Midbrain (tissue), 1 donor: Measurements from ENCODE around the gene G2E3.
"Not testable (repeated sequence)": the region's sequence is repeated elsewhere in the genome, so short reads cannot be mapped to it uniquely, and the experiment has no call there.

Experiments
- DNase-seq: peaks from one replicate; lab custom pipeline; 2025; lab: John Stamatoyannopoulos, UW

Gene G2E3

DNA sequence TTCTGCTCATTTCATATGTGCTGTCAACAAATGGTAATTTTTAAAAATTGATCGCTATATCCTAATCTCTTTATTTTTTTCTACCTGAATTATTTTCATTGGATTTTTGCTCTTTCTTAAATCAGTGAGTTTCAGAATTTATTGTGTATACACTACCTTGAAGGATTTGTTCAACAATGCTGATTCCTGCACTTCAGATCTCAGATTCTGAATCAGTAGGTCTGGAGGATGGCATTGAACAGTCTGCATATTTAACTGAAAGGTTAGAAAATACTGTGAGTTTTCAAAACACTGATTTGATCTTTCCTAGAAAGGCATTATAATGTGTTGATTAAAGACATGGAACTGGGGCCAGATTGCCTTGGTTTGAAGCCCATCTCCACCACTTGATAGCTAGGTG, 1.6 kb downstream of the G2E3 start:
- DNase-seq, result no peak

- DNase-seq, result no peak
Observed at GRCh38 chr14:30564235-30564867, 5.4 kb downstream of the G2E3 start.

GRCh38 chr14:30564868-30565248, 5.9 kb downstream of the G2E3 start:
- no peak for DNase-seq

DNA sequence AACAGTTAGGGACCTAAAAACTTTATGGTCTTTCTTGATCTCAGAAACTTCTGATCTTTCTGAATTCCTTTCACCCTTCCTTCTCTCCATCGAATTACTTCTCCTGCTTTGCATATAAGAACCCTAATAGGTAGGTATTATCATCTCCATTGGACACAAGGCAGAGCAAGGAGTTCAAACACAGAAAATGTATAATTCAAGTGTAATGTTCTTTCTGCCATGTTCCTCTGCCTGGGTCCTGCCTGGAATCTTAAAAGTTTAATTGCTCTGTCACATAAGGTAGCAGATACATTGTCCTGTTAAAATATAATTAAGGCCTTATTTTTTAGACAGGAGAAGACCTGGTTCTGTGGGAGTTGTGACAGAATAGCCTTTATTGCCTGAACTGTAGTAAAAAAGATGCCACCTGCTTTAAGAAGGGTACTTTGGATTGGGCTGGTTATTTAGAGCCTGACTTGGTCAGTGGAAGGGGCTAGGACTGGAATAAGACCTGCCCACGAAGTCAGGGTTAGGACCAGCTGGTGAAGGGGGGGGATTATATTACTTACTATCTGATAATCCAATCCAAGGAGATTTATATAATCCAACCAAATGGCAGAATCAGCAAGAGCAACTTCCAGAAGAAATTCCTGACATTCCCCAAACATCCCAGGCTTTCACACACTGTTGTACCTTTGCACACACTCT, 10.4 kb downstream of the G2E3 start:
- DNase-seq, result no peak

GRCh38 chr14:30569903-30570226, 10.9 kb downstream of the G2E3 start:
- no peak for DNase-seq

- no peak for DNase-seq
Observed at GRCh38 chr14:30572237-30572636, 13.3 kb downstream of the G2E3 start.

DNA sequence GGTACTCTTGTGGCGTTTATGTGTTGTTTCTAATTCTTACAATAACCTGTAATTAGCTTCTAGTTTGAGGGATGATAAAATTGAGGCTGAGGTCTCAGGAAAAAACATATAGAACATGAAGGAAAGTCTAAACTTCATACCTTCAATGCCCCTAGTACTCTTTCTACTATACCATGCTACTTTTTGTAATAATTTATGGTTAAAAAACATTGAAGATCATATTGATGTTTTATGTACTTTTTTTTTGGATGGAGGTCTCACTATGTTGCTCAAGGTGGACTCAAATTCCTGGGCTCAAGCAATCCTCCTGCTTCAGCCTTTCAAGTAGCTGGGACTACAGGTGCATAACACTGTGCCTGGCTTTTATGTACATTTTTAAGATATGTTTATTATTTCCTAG, 13.8 kb downstream of the G2E3 start:
- no peak for DNase-seq

DNA sequence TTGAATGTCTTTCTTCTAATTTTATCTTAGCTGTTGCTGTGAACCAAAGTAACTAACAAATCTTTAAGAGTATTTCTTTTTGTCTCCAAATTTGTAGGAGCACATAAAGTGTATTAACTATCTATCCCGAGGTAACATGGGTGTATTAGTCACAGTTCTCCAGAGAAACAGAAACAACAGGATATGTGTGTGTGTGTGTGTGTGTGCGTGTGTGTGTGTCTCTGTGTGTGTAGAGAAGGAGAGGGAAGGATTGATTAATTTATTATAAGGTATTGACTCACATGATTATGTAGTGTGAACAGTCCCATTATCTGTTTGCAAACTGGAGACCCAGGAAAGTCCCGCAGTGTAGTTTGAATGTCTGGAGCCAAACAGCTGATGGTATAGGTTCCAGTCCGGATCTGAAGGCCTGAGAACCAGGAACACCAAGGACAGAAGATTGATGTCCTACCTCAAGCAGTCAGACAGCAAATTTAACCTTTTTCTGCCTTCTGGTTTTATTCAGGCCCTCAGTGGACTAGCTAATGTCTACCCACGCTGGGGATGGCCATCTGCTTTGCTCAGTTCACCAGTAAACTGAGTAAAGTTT, 14.4 kb downstream of the G2E3 start:
- DNase-seq, result no peak

GRCh38 chr14:30573966-30574365, 15.0 kb downstream of the G2E3 start:
- no peak for DNase-seq

- DNase-seq, result not testable (repeated sequence)
Observed at GRCh38 chr14:30574777-30575176, 15.8 kb downstream of the G2E3 start.

- DNase-seq, result not testable (repeated sequence)
Observed at GRCh38 chr14:30576333-30576732, 17.4 kb downstream of the G2E3 start.

DNA sequence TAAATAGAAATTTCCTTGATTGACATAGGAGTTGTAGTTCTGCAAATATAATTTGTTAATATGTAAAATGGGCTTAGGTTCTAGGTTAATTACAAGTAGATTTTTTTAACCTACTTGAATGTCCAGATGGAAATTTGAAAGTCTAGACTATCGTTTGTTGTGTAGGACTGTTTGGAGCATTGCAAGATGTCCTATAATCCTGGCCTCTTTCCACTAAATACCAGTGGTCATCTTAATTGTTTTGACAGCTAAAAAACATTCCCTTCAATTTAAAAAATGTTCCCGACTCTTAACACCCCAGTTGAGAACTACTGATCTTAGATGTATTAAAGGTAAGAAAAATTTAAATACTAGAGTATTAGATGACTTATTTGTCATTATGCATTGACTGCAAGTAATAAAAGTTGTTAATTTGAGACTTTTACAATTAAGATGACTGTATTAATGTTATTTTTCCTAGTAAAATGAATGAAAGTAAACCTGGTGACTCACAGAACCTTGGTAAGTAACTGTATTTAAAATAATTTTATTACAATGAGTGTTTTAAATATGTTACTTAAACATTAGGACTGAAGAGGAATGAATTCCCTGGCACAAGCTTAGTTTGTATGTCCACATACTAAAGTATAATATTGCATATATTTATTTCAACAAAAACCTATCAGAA, 21.8 kb downstream of the G2E3 start:
- no peak for DNase-seq

DNA sequence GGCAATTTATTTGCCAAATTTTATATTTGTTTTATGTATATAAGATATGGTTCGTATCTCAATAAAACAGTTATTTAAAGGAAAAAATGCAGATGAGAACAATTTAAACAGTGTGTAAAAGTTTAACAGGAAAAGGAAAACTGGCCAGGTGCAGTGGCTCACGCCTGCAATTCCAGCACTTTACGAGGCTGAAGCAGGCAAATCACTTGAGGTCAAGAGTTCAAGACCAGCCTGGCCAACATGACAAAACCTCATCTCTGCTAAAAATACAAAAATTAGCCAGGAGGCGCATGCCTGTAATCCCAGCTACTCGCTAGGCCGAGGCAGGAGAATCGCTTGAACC, 22.3 kb downstream of the G2E3 start:
- DNase-seq, result no peak

DNA sequence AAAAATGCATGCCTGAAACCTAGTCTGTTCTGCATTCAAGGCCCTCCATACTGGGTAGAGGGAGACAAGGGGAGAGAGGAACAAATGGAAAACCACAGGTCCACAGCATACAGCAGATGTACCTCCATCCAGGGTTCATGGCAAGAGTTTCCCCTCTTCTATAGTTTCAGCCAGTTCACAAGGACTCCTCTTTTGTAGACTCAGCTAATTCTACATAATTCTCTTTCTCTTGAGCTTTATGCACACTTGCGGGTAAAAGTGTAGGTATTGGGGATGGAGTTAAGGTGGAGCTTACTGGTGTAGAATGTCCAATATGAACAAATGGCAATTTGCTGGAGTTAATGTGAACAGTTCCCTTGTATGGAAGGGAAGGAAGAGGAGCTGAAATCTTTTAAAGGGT, 23.4 kb downstream of the G2E3 start:
- DNase-seq, result no peak

- no peak for DNase-seq
Observed at GRCh38 chr14:30584058-30584630, 25.2 kb downstream of the G2E3 start.

GRCh38 chr14:30585204-30585603, 26.2 kb downstream of the G2E3 start:
- DNase-seq, result no peak

DNA sequence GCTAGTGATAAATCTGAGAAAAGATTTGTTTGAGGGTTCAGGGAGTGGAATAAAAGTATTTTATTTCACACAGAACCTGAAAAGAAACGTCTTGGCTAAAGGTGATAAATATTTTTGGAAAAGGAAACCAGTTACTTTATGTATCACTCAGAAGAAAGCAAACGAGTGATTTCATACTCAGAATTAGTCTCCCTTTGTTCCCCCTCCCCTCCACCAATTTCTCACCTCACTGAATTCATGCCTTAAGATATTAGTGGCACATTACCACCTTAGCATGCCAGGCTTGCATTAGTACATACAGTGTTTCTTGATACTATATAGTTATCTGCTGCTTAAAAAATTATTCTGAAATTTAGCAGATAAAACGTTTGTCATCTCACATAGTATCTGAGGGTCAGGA, 28.2 kb downstream of the G2E3 start:
- DNase-seq, result no peak

DNA sequence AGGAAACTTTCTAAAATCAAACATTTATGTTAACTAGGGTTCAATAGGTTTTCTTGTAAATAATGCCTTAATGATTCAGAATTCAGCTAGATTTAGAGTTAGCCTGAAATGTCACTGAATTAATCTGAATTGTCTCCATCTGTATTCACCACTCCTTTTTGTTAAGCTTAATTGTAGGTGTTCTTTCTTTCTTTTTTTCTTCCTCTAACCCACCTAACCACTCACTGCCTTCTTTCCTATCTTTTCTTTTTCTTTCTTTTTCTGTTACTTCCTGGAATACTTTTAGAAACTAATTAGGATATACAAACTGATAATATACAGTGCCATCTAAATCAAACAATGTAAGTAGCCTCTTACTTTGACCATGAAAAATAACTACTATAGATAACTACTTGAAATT, 29.9 kb downstream of the G2E3 start:
- DNase-seq, result no peak

- DNase-seq, result no peak
Observed at GRCh38 chr14:30596935-30597334, 38.0 kb downstream of the G2E3 start.

GRCh38 chr14:30597504-30597903, 38.5 kb downstream of the G2E3 start:
- no peak for DNase-seq

- DNase-seq, result no peak
Observed at GRCh38 chr14:30600922-30601918, 42.3 kb downstream of the G2E3 start.

GRCh38 chr14:30603402-30603801, 44.4 kb downstream of the G2E3 start:
- no peak for DNase-seq
